Measurements from ENCODE around the gene SUPT6H.
A peak's percentile ranks its signal among the peaks of the same experiment; 100 is the strongest.

Gene SUPT6H

GRCh38 chr17:28661635-28662526 lies at the start of gene SUPT6H, which contains the start of gene SDF2:
TSS of gene SUPT6H (plus strand) at chr17:28662205. CDS start at chr17:28673402, 11,197 bp downstream.
TSS of gene SDF2 (minus strand) at chr17:28661906. CDS start at chr17:28661876, 30 bp downstream.
- Mint-ChIP-seq H3K9me3 (ENCODE audit: low read depth) (no peaks in the 10 kb centered on the region), H3K4me3 (peak within 1 kb of the TSS; percentile 99), H3K27me3 (no peaks in the 10 kb centered on the region), H3K4me1 (ENCODE audit: low read depth) (peaks cover 55% of the 10 kb centered on the region), H3K27ac (peak within 1 kb of the TSS; percentile 99), H3K36me3 (peaks cover 7% of the 10 kb centered on the region)

GRCh38 chr17:28612531-28612930 lies 49.5 kb upstream of the SUPT6H start:
- no peak overlapping the region for H3K4me3 Mint-ChIP-seq
- H3K27me3 Mint-ChIP-seq = no peaks in the 10 kb centered on the region
- peak overlapping the region; percentile 6 for H3K27ac Mint-ChIP-seq
- no peaks in the 10 kb centered on the region for H3K4me1 Mint-ChIP-seq (ENCODE audit: low read depth)
- peaks cover 2% of the 10 kb centered on the region for H3K36me3 Mint-ChIP-seq
- H3K9me3 Mint-ChIP-seq (ENCODE audit: low read depth) = no peaks in the 10 kb centered on the region

- Mint-ChIP-seq H3K36me3 (peaks cover 2% of the 10 kb centered on the region), H3K4me3 (no peak overlapping the region), H3K9me3 (ENCODE audit: low read depth) (no peaks in the 10 kb centered on the region), H3K27me3 (no peaks in the 10 kb centered on the region), H3K4me1 (ENCODE audit: low read depth) (no peaks in the 10 kb centered on the region), H3K27ac (peak overlapping the region; percentile 22)
These were observed 48.8 kb upstream of the SUPT6H start for GRCh38 chr17:28612936-28613872.

GRCh38 chr17:28613931-28614381 lies 48.0 kb upstream of the SUPT6H start, which contains the start of gene RSKR:
TSS of gene RSKR (minus strand) at chr17:28614185. CDS start at chr17:28614161, 24 bp downstream.
- Mint-ChIP-seq H3K4me3 (no peak within 1 kb of the TSS), H3K27me3 (no peaks in the 10 kb centered on the region), H3K4me1 (ENCODE audit: low read depth) (no peaks in the 10 kb centered on the region), H3K36me3 (peaks cover 4% of the 10 kb centered on the region), H3K9me3 (ENCODE audit: low read depth) (no peaks in the 10 kb centered on the region), H3K27ac (peak within 1 kb of the TSS; percentile 22)

DNA sequence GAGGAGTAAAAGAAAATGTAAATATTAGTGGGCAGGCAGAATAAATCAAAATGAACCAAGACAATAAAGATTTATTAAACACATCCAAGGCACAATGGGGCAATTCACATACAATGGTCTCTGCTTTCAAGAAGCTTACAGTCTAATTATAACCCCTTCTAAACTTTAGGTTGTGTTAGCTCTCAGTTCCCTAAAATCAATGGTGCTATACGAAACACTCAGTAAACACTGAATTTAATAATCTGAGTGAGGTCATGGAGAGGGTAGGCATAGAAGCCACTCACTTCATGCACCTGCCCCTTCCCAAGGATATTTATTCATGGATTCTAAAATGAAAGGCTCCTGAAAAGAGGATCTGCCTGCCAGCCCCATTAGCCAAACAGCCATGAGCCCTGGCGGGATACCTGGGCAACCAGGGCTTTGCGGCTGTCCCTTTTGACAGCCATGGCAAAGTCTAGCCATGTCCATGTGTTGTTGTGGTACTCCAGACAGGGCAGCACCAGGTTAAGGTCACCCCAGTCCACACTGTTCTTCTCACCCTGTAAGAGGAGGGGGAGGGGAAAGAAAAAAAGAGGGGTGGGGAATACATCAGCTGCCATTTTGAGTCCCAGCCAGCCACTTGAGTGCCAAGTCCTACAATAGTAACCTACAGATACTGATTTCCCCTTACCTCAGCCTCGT lies 46.6 kb upstream of the SUPT6H start:
- Mint-ChIP-seq H3K9me3 (ENCODE audit: low read depth) (no peaks in the 10 kb centered on the region), H3K4me3 (no peak overlapping the region), H3K27me3 (no peaks in the 10 kb centered on the region), H3K4me1 (ENCODE audit: low read depth) (no peaks in the 10 kb centered on the region), H3K36me3 (peaks cover 4% of the 10 kb centered on the region), H3K27ac (no peak overlapping the region)

DNA sequence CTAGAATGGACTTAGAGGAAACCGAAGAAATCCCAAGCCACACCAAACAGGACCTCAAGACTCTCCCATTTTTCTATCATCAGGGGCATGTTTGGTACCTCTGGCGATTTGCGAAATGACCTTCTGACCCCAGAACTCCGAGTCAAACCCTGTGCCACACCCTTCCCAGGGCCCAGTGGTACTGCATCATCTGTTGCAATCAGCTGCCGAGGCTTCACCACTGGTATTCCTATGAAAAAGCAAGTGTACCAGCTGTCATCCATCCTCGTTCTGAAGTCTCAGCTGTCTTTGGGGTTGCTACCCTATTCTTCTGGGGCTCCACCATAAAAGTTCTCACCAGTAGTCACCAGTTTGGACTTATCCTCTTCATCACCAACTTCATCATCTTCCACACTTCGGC lies 45.7 kb upstream of the SUPT6H start:
- peak overlapping the region; percentile 16 for H3K27ac Mint-ChIP-seq
- no peaks in the 10 kb centered on the region for H3K27me3 Mint-ChIP-seq
- no peaks in the 10 kb centered on the region for H3K4me1 Mint-ChIP-seq (ENCODE audit: low read depth)
- no peak overlapping the region for H3K4me3 Mint-ChIP-seq
- H3K36me3 Mint-ChIP-seq = peaks cover 4% of the 10 kb centered on the region
- H3K9me3 Mint-ChIP-seq (ENCODE audit: low read depth) = no peaks in the 10 kb centered on the region

DNA sequence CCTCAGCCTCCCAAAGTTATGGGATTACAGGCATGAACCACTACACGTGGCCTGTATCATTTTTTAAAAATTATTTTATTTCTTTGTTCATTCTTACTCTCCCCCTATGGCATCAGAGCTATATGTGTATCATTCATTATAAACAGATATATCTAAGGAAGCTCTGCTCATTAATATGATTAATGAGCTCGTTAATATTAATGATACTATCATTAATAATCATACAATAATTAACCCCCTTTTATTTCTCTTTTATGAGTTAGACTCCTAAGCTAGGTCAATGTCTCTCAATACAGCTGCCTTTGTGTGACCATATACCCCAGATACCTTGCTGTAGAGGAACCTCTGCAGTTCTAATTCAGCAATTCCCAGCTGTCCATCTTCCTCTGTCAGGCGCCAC lies 43.5 kb upstream of the SUPT6H start:
- Mint-ChIP-seq H3K27me3 (no peaks in the 10 kb centered on the region), H3K27ac (no peak overlapping the region), H3K4me3 (no peak overlapping the region), H3K4me1 (ENCODE audit: low read depth) (no peaks in the 10 kb centered on the region), H3K9me3 (ENCODE audit: low read depth) (no peaks in the 10 kb centered on the region), H3K36me3 (peaks cover 4% of the 10 kb centered on the region)

- no peak overlapping the region for H3K4me3 Mint-ChIP-seq
- no peaks in the 10 kb centered on the region for H3K4me1 Mint-ChIP-seq (ENCODE audit: low read depth)
- H3K27me3 Mint-ChIP-seq = no peaks in the 10 kb centered on the region
- no peak overlapping the region for H3K27ac Mint-ChIP-seq
- H3K9me3 Mint-ChIP-seq (ENCODE audit: low read depth) = no peaks in the 10 kb centered on the region
- peaks cover 4% of the 10 kb centered on the region for H3K36me3 Mint-ChIP-seq
These were observed 42.0 kb upstream of the SUPT6H start for GRCh38 chr17:28620010-28620409.

GRCh38 chr17:28622186-28622585 lies 39.8 kb upstream of the SUPT6H start:
- H3K36me3 Mint-ChIP-seq = peaks cover 4% of the 10 kb centered on the region
- H3K9me3 Mint-ChIP-seq (ENCODE audit: low read depth) = no peaks in the 10 kb centered on the region
- no peak overlapping the region for H3K27ac Mint-ChIP-seq
- no peak overlapping the region for H3K4me3 Mint-ChIP-seq
- no peaks in the 10 kb centered on the region for H3K27me3 Mint-ChIP-seq
- peaks cover 3% of the 10 kb centered on the region for H3K4me1 Mint-ChIP-seq (ENCODE audit: low read depth)

DNA sequence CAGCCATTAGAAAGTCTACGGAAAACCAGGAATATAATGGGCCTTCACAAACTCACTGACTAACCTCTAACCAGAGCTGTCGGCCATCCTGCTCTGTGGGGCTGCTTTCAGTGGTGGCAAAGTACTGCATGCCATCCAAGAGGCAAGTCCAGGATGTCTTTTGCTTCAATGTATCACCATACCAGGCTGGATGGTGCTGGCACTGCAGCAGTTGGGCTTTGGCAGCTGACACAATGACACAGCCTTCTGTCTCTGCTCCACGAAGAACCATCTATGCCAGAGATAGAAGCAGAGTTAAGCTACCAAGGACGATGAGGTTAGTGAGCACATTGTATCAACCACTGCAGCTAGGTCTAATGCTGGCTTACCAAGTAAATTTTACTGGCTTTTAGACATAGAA lies 38.3 kb upstream of the SUPT6H start:
- Mint-ChIP-seq H3K27ac (no peak overlapping the region), H3K36me3 (no peaks in the 10 kb centered on the region), H3K9me3 (ENCODE audit: low read depth) (no peaks in the 10 kb centered on the region), H3K4me1 (ENCODE audit: low read depth) (peaks cover 3% of the 10 kb centered on the region), H3K27me3 (no peaks in the 10 kb centered on the region), H3K4me3 (no peak overlapping the region)

GRCh38 chr17:28624148-28624547 lies 37.9 kb upstream of the SUPT6H start:
- Mint-ChIP-seq H3K36me3 (no peaks in the 10 kb centered on the region), H3K9me3 (ENCODE audit: low read depth) (no peaks in the 10 kb centered on the region), H3K27ac (no peak overlapping the region)

DNA sequence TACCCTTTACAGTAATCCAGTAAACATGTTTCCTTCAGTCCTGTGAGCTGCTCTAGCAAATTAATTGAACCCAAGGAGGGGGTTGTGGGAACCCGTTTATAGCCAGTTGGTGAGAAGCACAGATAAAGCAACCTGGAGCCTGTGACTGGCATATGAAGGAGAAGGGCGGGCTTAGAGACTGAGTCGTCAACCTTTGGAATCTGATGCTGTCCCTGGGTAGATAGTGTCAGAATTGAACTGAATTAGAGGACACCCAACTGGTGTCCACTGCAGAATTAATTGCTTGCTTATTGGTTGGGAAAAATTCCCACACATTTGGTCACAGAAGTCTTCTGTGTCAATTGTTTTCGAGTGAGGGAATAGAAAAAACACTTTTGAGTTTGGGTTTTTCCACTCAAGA lies 35.2 kb upstream of the SUPT6H start:
- Mint-ChIP-seq H3K9me3 (ENCODE audit: low read depth) (no peaks in the 10 kb centered on the region), H3K4me1 (ENCODE audit: low read depth) (peaks cover 3% of the 10 kb centered on the region), H3K27ac (no peak overlapping the region)

More at GRCh38 chr17:28624148-28624547, 37.9 kb upstream of the SUPT6H start:
- Mint-ChIP-seq H3K4me3 (no peak overlapping the region), H3K4me1 (ENCODE audit: low read depth) (peaks cover 3% of the 10 kb centered on the region), H3K27me3 (no peaks in the 10 kb centered on the region)

GRCh38 chr17:28634206-28634865 lies 27.7 kb upstream of the SUPT6H start:
- Mint-ChIP-seq H3K4me3 (no peak overlapping the region), H3K27ac (no peak overlapping the region), H3K4me1 (ENCODE audit: low read depth) (peaks cover 26% of the 10 kb centered on the region), H3K36me3 (peaks cover 5% of the 10 kb centered on the region), H3K9me3 (ENCODE audit: low read depth) (no peaks in the 10 kb centered on the region), H3K27me3 (no peaks in the 10 kb centered on the region)

More for the DNA sequence above, 35.2 kb upstream of the SUPT6H start:
- no peak overlapping the region for H3K4me3 Mint-ChIP-seq
- H3K27me3 Mint-ChIP-seq = no peaks in the 10 kb centered on the region
- no peaks in the 10 kb centered on the region for H3K36me3 Mint-ChIP-seq

GRCh38 chr17:28635506-28635905 lies 26.5 kb upstream of the SUPT6H start:
- peaks cover 7% of the 10 kb centered on the region for H3K36me3 Mint-ChIP-seq
- no peak overlapping the region for H3K27ac Mint-ChIP-seq
- H3K9me3 Mint-ChIP-seq (ENCODE audit: low read depth) = no peaks in the 10 kb centered on the region
- peaks cover 27% of the 10 kb centered on the region for H3K4me1 Mint-ChIP-seq (ENCODE audit: low read depth)
- H3K4me3 Mint-ChIP-seq = no peak overlapping the region
- H3K27me3 Mint-ChIP-seq = no peaks in the 10 kb centered on the region
